H9 (cell line): ENCODE data around the gene LEMD1. TPM values are rescaled to one million over a fixed set of nuclear protein-coding genes. Genes with fewer than 3 reads are reported as not detected.
"Not testable (repeated sequence)": the region's sequence is repeated elsewhere in the genome, so short reads cannot be mapped to it uniquely, and the experiment has no call there.

Experiments used
- DNase-seq: peaks from one replicate; pipeline ENCODE4 v3.0.0-alpha.2; 2017
- H2AFZ ChIP-seq: one replicate; pipeline ENCODE4 v1.6.1; 2013; ENCODE audit warnings: mild to moderate bottlenecking, low read length, control low read depth, moderate library complexity
- H2AK5ac ChIP-seq: 2 replicates; pipeline ENCODE4 v1.6.1; 2013; ENCODE audit warnings: low read length, control low read depth, mixed read lengths; ENCODE audit not compliant: insufficient read length
- H2BK120ac ChIP-seq: one replicate; pipeline ENCODE4 v1.6.1; 2013; ENCODE audit warnings: low read depth, mild to moderate bottlenecking, low read length, control low read depth, inconsistent platforms; ENCODE audit not compliant: poor library complexity, severe bottlenecking
- H2BK12ac ChIP-seq: 2 replicates; pipeline ENCODE4 v1.6.1; 2013; ENCODE audit warnings: low read length, control low read depth, mixed read lengths, low read depth; ENCODE audit not compliant: insufficient read length
- H2BK15ac ChIP-seq: 2 replicates; pipeline ENCODE4 v1.6.1; 2013; ENCODE audit warnings: low read depth, low read length, control low read depth
- H2BK20ac ChIP-seq: one replicate; pipeline ENCODE4 v1.6.1; 2013; ENCODE audit warnings: low read depth, mild to moderate bottlenecking, low read length, control low read depth, inconsistent platforms; ENCODE audit not compliant: poor library complexity, severe bottlenecking
- H2BK5ac ChIP-seq: 2 replicates; pipeline ENCODE4 v1.6.1; 2013; ENCODE audit warnings: low read length, control low read depth, mixed read lengths; ENCODE audit not compliant: insufficient read length
- H3K14ac ChIP-seq: 2 replicates; pipeline ENCODE4 v1.6.1; 2013; ENCODE audit warnings: low read length, control low read depth; ENCODE audit not compliant: insufficient read depth
- H3K18ac ChIP-seq: 2 replicates; pipeline ENCODE4 v1.6.1; 2013; ENCODE audit warnings: low read depth, mild to moderate bottlenecking, mixed read lengths, low read length, control low read depth; ENCODE audit not compliant: insufficient read length
- H3K23ac ChIP-seq: 2 replicates; pipeline ENCODE4 v1.6.1; 2013; ENCODE audit warnings: low read length, control low read depth, mixed read lengths, low read depth; ENCODE audit not compliant: insufficient read length
- H3K23me2 ChIP-seq: 2 replicates; pipeline ENCODE4 v1.6.1; 2013; ENCODE audit warnings: low read depth, mild to moderate bottlenecking, mixed read lengths, low read length, control low read depth; ENCODE audit not compliant: insufficient read length, poor library complexity, severe bottlenecking
- H3K27ac ChIP-seq: 2 replicates; pipeline ENCODE4 v1.5.1; 2013; ENCODE audit warnings: low read length, control low read depth, mixed read lengths, low read depth; ENCODE audit not compliant: insufficient read length
- H3K27me3 ChIP-seq: 2 replicates; pipeline ENCODE4 v1.6.1; 2013; ENCODE audit warnings: low read length, control low read depth, inconsistent platforms; ENCODE audit not compliant: insufficient read depth
- H3K4ac ChIP-seq: 2 replicates; pipeline ENCODE4 v1.6.1; 2013; ENCODE audit warnings: low read depth, mild to moderate bottlenecking, control low read depth, inconsistent platforms, low read length, moderate library complexity
- H3K4me1 ChIP-seq: 2 replicates; pipeline ENCODE4 v1.6.1; 2013; ENCODE audit warnings: low read length, control low read depth, inconsistent platforms; ENCODE audit not compliant: insufficient read depth
- H3K4me2 ChIP-seq: 2 replicates; pipeline ENCODE4 v1.6.1; 2013; ENCODE audit warnings: low read length, control low read depth, mixed read lengths; ENCODE audit not compliant: insufficient read length, insufficient read depth
- H3K56ac ChIP-seq: 2 replicates; pipeline ENCODE4 v1.6.1; 2013; ENCODE audit warnings: low read depth, mild to moderate bottlenecking, mixed read lengths, low read length, control low read depth; ENCODE audit not compliant: insufficient read length
- H3K79me1 ChIP-seq: 2 replicates; pipeline ENCODE4 v1.6.1; 2013; ENCODE audit warnings: low read depth, mild to moderate bottlenecking, moderate library complexity, low read length, control low read depth, inconsistent platforms; ENCODE audit not compliant: insufficient read depth, poor library complexity, severe bottlenecking
- H3K79me2 ChIP-seq: 2 replicates; pipeline ENCODE4 v1.6.1; 2013; ENCODE audit warnings: low read length, control low read depth, inconsistent platforms; ENCODE audit not compliant: insufficient read depth
- H3K9ac ChIP-seq: 2 replicates; pipeline ENCODE4 v1.6.1; 2013; ENCODE audit warnings: low read length, control low read depth, mixed read lengths; ENCODE audit not compliant: insufficient read length; ENCODE audit errors: extremely low read depth
- H3K9me3 ChIP-seq: one replicate; pipeline ENCODE4 v1.6.1; 2013; ENCODE audit warnings: low read depth, low read length, inconsistent platforms; ENCODE audit not compliant: control insufficient read depth
- H3T11ph ChIP-seq: one replicate; pipeline ENCODE4 v1.6.1; 2013; ENCODE audit warnings: mild to moderate bottlenecking, low read length, control low read depth, inconsistent platforms
- H4K20me1 ChIP-seq: one replicate; pipeline ENCODE4 v1.6.1; 2013; ENCODE audit not compliant: control insufficient read depth, insufficient read length, insufficient read depth
- H4K5ac ChIP-seq: 2 replicates; pipeline ENCODE4 v1.6.1; 2013; ENCODE audit warnings: low read depth, mild to moderate bottlenecking, mixed read lengths, low read length, control low read depth; ENCODE audit not compliant: insufficient read length
- H4K8ac ChIP-seq: replicated peaks from 2 replicates; pipeline ENCODE4 v1.6.1; 2013; ENCODE audit warnings: low read length, control low read depth, mixed read lengths, low read depth; ENCODE audit not compliant: insufficient read length
- H4K91ac ChIP-seq: 2 replicates; pipeline ENCODE4 v1.6.1; 2013; ENCODE audit warnings: low read depth, mild to moderate bottlenecking, moderate library complexity, mixed read lengths, low read length, control low read depth; ENCODE audit not compliant: insufficient read length
- H3K27ac Mint-ChIP-seq, 3 experiments: 2 replicates in 2 of 3; 3 replicates in 1 of 3; pipeline ENCODE4 v1.8.0; 2020 to 2021; ENCODE audit warnings: mixed read lengths in 3 of 3, mild to moderate bottlenecking in 1 of 3, moderate library complexity in 1 of 3
- H3K27me3 Mint-ChIP-seq: 2 replicates; pipeline ENCODE4 v1.8.0; 2021; ENCODE audit warnings: low read depth, mild to moderate bottlenecking, moderate library complexity, mixed read lengths
- H3K36me3 Mint-ChIP-seq, 3 experiments: 2 replicates in 2 of 3; 3 replicates in 1 of 3; pipeline ENCODE4 v1.8.0; 2020 to 2021; ENCODE audit warnings: low read depth in 3 of 3, mixed read lengths in 3 of 3; ENCODE audit not compliant: insufficient read depth in 1 of 3
- H3K4me1 Mint-ChIP-seq, 2 experiments: 2 replicates each; pipeline ENCODE4 v1.8.0; 2020; ENCODE audit warnings: mixed read lengths in 2 of 2
- H3K4me3 Mint-ChIP-seq, 2 experiments: 2 replicates in 1 of 2; 3 replicates in 1 of 2; pipeline ENCODE4 v1.8.0; 2020 to 2021; ENCODE audit warnings: mild to moderate bottlenecking in 2 of 2, mixed read lengths in 2 of 2, moderate library complexity in 1 of 2
- H3K9me3 Mint-ChIP-seq, 2 experiments: 2 replicates in 1 of 2; 3 replicates in 1 of 2; pipeline ENCODE4 v1.8.0; 2020; ENCODE audit warnings: mild to moderate bottlenecking in 2 of 2, mixed read lengths in 2 of 2, moderate library complexity in 1 of 2
- WGBS: extraction: QIAGEN DNeasy Blood & Tissue Kit; methylation state at CpG from one replicate; pipeline ENCODE4 v1.1.7; 2013; ENCODE audit warnings: missing lambda C conversion rate, low lambda C conversion rate, mixed read lengths; ENCODE audit not compliant: insufficient read length; ENCODE audit errors: extremely low coverage; 5-methylcytosine and 5-hydroxymethylcytosine counted together
- total RNA-seq: library from RNA; stranded (reverse); gene quantifications from 2 replicates; pipeline ENCODE4 v1.2.1, GENCODE V29; 2021
- TF ChIP-seq, protein P1 (sequence below): fragments of 200-600 bp; sonication (generic); conservative IDR thresholded peaks from 3 replicates; pipeline ENCODE4 v1.8.0; 2021; ENCODE audit warnings: antibody characterized with exemption, mild to moderate bottlenecking

Gene LEMD1
- total RNA-seq, 1 experiment from 2014 or later = 11.8 TPM

DNA sequence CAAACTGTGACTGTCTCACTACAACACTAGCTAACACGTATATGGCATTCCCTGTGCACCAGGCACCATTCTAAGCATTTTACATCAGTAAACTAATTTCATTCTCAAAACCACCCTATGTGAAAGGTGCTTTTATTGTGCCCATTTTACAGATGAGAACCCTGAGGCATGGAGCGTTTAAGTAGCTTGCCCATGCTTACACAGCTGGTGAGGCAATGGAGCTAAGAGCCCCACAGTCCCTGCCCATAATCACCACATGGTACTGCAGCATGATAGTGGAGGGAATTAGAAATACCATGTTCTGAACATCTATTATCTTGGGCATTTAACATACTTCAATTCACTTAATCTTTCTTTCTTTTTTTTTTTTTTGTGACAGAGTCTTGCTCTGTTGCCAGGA lies 34.0 kb downstream of the LEMD1 start:
- Histone ChIP-seq H3K27ac (no peak overlapping the region), H3K9me3 (no peaks in the 10 kb centered on the region), H4K8ac (no peak overlapping the region), H2BK20ac (no peak overlapping the region), H3K4me1 (no peaks in the 10 kb centered on the region), H2BK120ac (no peak overlapping the region), H3K79me2 (no peaks in the 10 kb centered on the region; the same call in 1 of the 2 replicates), H3K9ac (no peak overlapping the region), H3K79me1 (no peaks in the 10 kb centered on the region), H3K27me3 (no peaks in the 10 kb centered on the region), H3K4ac (no peak overlapping the region), H4K20me1 (no peaks in the 10 kb centered on the region), H3K23ac (no peak overlapping the region), H2BK15ac (no peak overlapping the region), H2AFZ (no peak overlapping the region), H3K4me2 (no peak overlapping the region), H3K23me2 (no peaks in the 10 kb centered on the region), H3T11ph (no peak overlapping the region), H4K5ac (no peak overlapping the region), H3K18ac (no peak overlapping the region), H2BK12ac (no peak overlapping the region), H3K14ac (no peak overlapping the region), H2AK5ac (no peak overlapping the region), H3K56ac (no peak overlapping the region), H2BK5ac (no peak overlapping the region), H4K91ac (no peak overlapping the region)
- no peaks in the 10 kb centered on the region for H3K9me3 Mint-ChIP-seq
- TF ChIP-seq, protein P1, sequence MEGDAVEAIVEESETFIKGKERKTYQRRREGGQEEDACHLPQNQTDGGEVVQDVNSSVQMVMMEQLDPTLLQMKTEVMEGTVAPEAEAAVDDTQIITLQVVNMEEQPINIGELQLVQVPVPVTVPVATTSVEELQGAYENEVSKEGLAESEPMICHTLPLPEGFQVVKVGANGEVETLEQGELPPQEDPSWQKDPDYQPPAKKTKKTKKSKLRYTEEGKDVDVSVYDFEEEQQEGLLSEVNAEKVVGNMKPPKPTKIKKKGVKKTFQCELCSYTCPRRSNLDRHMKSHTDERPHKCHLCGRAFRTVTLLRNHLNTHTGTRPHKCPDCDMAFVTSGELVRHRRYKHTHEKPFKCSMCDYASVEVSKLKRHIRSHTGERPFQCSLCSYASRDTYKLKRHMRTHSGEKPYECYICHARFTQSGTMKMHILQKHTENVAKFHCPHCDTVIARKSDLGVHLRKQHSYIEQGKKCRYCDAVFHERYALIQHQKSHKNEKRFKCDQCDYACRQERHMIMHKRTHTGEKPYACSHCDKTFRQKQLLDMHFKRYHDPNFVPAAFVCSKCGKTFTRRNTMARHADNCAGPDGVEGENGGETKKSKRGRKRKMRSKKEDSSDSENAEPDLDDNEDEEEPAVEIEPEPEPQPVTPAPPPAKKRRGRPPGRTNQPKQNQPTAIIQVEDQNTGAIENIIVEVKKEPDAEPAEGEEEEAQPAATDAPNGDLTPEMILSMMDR = no peak
- no peak overlapping the region; a peak in 1 of 7 replicates for H3K27ac Mint-ChIP-seq
- no peaks in the 10 kb centered on the region for H3K36me3 Mint-ChIP-seq
- DNase-seq = no peak
- no CpG with 5 or more reads among the region's 2 CpGs for WGBS
- H3K4me3 Mint-ChIP-seq = no peak overlapping the region
- H3K4me1 Mint-ChIP-seq = no peaks in the 10 kb centered on the region; a peak in 1 of 4 replicates
- peaks cover 2% of the 10 kb centered on the region; the same call in 1 of the 2 replicates for H3K27me3 Mint-ChIP-seq

DNA sequence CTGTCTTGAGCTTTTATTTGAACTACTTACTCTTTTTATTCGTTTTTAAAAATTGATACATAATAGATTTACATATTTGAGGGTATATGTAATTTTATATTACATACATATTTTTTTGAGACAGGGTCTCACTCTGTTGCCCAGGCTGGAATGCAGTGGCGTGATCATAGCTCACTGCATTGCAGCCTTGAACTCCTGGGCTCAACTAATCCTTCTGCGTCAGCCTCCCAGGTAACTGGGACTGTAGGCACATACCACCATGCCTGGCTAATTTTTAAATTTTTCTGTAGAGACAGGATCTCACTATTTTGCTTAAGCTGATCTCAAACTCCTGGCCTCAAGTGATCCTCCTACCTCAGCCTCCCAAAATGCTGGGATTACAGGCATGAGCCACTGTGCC lies 38.9 kb downstream of the LEMD1 start:
- not testable (repeated sequence) for H2BK120ac ChIP-seq, H2BK12ac ChIP-seq, H3K9ac ChIP-seq, H3K27ac ChIP-seq, H3K23me2 ChIP-seq, H3T11ph ChIP-seq, H3K56ac ChIP-seq, H2BK5ac ChIP-seq, H3K14ac ChIP-seq, H3K79me1 ChIP-seq, H3K4ac ChIP-seq, H3K36me3 Mint-ChIP-seq, H2BK20ac ChIP-seq, H3K18ac ChIP-seq, H4K20me1 ChIP-seq, H3K9me3 Mint-ChIP-seq, H4K8ac ChIP-seq, H4K91ac ChIP-seq, H3K4me2 ChIP-seq, H4K5ac ChIP-seq, H3K23ac ChIP-seq, H3K4me3 Mint-ChIP-seq, H3K4me1 Mint-ChIP-seq, H3K9me3 ChIP-seq, H3K27ac Mint-ChIP-seq, H2AK5ac ChIP-seq, H3K27me3 ChIP-seq, DNase-seq, H3K79me2 ChIP-seq, H3K4me1 ChIP-seq, H3K27me3 Mint-ChIP-seq, H2BK15ac ChIP-seq, H2AFZ ChIP-seq
- WGBS = no CpG with 5 or more reads among the region's 3 CpGs
